ENCODE results near the gene TYSND1. TPM values are rescaled to one million over a fixed set of nuclear protein-coding genes. Genes with fewer than 3 reads are reported as not detected.

The TYSND1 gene
- total RNA-seq, 2 donors from 2014 or later, result 16.2 to 17.6 TPM

DNA sequence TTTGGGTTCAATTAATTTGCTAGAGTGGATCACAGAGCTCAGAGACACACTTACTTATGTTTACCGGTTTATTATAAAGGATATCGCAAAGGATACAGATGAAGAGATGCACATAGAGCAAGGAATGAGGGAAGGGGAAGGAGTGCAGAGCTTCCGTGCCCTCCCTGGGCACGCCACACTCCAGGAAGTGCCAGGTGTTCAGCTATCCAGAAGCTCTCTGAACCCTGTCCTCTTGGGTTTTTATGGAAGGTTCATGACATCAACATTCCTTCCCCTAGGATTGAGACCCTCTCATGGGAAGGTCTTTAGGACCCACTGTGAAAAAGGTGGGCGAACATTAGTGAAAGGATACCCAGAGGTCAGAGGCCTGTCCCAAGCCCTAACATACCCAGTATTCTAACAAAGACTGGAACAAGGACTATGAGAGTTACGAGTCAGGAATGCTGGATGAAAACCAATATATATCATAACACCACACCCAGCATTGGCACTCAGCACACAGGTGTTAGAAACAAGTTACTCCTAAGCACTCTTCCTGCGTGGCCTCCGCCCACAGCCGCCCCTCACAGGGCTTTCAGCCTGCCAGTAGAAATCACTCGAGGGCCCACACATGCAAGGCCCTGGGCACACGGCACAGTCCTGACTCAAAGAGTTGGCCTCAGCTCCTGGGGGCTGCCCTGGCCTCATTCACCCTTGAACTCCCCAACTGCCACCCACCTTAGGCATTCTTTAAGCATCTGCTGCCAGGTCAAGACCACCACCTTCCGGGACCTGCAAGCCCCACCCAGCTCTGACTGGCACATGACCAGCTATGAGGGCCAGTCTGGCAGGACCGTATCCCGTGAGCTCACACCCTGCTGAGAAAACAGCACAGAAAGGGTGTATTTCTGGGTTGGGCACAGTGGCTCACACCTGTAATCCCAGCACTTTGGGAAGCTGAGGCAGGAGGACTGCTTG, 8.3 kb downstream of the TYSND1 start:
- TF ChIP-seq POLR2A (IDR thresholded peaks at IDR 0.05), result no peak
- TF ChIP-seq, protein P1, sequence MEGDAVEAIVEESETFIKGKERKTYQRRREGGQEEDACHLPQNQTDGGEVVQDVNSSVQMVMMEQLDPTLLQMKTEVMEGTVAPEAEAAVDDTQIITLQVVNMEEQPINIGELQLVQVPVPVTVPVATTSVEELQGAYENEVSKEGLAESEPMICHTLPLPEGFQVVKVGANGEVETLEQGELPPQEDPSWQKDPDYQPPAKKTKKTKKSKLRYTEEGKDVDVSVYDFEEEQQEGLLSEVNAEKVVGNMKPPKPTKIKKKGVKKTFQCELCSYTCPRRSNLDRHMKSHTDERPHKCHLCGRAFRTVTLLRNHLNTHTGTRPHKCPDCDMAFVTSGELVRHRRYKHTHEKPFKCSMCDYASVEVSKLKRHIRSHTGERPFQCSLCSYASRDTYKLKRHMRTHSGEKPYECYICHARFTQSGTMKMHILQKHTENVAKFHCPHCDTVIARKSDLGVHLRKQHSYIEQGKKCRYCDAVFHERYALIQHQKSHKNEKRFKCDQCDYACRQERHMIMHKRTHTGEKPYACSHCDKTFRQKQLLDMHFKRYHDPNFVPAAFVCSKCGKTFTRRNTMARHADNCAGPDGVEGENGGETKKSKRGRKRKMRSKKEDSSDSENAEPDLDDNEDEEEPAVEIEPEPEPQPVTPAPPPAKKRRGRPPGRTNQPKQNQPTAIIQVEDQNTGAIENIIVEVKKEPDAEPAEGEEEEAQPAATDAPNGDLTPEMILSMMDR (IDR thresholded peaks at IDR 0.05), result no peak
- H3K36me3 ChIP-seq (replicated peaks in 1 of 2; ENCODE audit: insufficient read depth in 1 of 2, low read depth in 2 of 2), result no peaks in the 10 kb centered on the region
- peaks cover 2% of the 10 kb centered on the region for H3K4me1 ChIP-seq
- H3K27ac ChIP-seq, result no peak overlapping the region
- 91% methylated on average over 14 of the region's 14 CpGs for WGBS, 2 donors
- no peak for DNase-seq
- no peak overlapping the region for H3K4me3 ChIP-seq
- ATAC-seq, result no peak
- no peaks in the 10 kb centered on the region for H3K27me3 ChIP-seq
- intact Hi-C loops (cut with DNase I), result no loop called here
- no peaks in the 10 kb centered on the region for H3K9me3 ChIP-seq

DNA sequence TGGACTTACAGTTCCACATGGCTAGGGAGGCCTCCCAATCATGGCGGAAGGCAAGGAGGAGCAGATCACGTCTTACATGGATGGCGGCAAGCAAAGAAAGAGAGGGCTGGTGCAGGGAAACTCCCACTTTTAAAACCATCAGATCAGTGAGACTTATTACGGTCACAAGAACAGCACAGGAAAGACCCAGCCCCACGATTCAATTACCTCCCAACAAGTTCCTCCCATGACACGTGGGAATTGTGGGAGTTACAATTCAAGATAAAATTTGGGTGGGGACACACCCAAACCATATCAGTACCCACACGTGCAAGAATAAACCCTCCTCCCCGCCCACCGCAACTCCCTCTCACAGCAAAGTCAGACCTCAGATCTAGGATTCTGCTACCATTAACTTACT, 9.4 kb downstream of the TYSND1 start:
- H3K27ac ChIP-seq, result no peak overlapping the region

DNA sequence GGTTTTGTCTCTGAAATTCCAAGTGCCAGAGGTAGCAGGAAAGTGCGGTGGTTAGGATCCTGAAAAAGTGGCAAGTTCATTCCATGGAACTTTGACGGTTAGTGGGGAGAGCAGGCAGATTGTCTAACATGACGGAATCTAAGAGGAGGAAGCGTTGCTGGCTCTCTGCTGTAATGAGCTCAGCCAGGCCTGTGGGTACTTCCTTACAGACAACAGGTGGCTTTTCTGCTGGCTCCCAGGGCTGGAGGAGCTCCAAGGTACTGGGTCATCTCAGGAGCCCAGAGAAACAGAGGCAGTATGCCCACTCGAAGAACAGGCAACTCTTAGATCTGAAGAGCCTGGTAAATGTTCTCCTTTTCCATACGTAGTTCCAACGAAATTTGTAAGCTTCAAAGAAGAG, 10.8 kb downstream of the TYSND1 start:
- Histone ChIP-seq H3K4me1 (peaks cover 17% of the 10 kb centered on the region), H3K9me3 (no peaks in the 10 kb centered on the region), H3K4me3 (no peak overlapping the region), H3K36me3 (replicated peaks in 1 of 2; ENCODE audit: insufficient read depth in 1 of 2, low read depth in 2 of 2) (no peaks in the 10 kb centered on the region), H3K27me3 (no peaks in the 10 kb centered on the region), H3K27ac (peak overlapping the region in 1 of 4 donors; percentile 4)
- ATAC-seq (no peak), DNase-seq (peak in 3 of 4 donors; percentile 52 to 79 (median 53))
- 54 to 61% methylated on average over 7 of the region's 7 CpGs for whole genome bisulfite sequencing, 2 donors
- intact Hi-C loops (cut with DNase I), result no loop called here
- TF ChIP-seq POLR2A (IDR thresholded peaks at IDR 0.05), result no peak
- TF ChIP-seq, protein P1 (IDR thresholded peaks at IDR 0.05), result no peak

More for the DNA sequence above, 9.4 kb downstream of the TYSND1 start:
- Histone ChIP-seq H3K4me3 (no peak overlapping the region), H3K4me1 (peaks cover 10% of the 10 kb centered on the region), H3K9me3 (no peaks in the 10 kb centered on the region), H3K36me3 (replicated peaks in 1 of 2; ENCODE audit: insufficient read depth in 1 of 2, low read depth in 2 of 2) (no peaks in the 10 kb centered on the region), H3K27me3 (no peaks in the 10 kb centered on the region)
- TF ChIP-seq, protein P1 (IDR thresholded peaks at IDR 0.05), result no peak
- no peak for TF ChIP-seq POLR2A (IDR thresholded peaks at IDR 0.05)
- DNase-seq (no peak), ATAC-seq (no peak)
- intact Hi-C loops (cut with DNase I), result no loop called here
- 88 to 89% methylated on average over 9 of the region's 9 CpGs for WGBS, 2 donors

DNA sequence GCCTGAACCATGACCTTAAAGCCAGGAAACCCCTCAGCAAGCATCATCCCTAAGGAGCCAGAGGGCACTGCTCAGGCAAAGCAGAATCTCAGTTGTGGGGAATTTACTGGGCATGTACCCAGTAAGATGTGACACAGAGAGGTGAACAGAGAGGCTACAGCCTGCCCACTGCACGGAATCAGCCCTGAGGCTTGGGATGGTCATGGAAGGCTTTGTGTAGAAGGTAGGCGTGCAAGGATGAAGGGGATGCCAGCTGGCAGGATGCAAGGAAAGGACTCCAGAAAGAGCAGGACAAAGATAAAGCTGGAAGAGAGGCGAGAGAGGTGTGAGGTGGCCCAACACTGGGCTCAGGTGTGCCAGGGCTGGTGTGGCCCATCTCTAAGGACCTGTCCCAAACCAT, 11.5 kb downstream of the TYSND1 start:
- H3K4me3 ChIP-seq, result no peak overlapping the region
- H3K36me3 ChIP-seq (replicated peaks in 1 of 2; ENCODE audit: insufficient read depth in 1 of 2, low read depth in 2 of 2), result no peaks in the 10 kb centered on the region
- intact Hi-C loops (cut with DNase I), result no loop called here
- ATAC-seq (no peak), DNase-seq (no peak)
- H3K4me1 ChIP-seq, result peaks cover 17% of the 10 kb centered on the region
- H3K9me3 ChIP-seq, result no peaks in the 10 kb centered on the region
- H3K27ac ChIP-seq, result peak overlapping the region in 1 of 4 donors; percentile 4
- H3K27me3 ChIP-seq, result no peaks in the 10 kb centered on the region
- TF ChIP-seq, protein P1 (IDR thresholded peaks at IDR 0.05), result no peak
- TF ChIP-seq POLR2A (IDR thresholded peaks at IDR 0.05), result no peak
- 53 to 59% methylated on average over 3 of the region's 3 CpGs for WGBS, 2 donors

All from body of pancreas (tissue), 4 donors.